WTC11 (cell line): Measurements from ENCODE around the gene RPLP1. TPM values are rescaled to one million over a fixed set of nuclear protein-coding genes. Genes with fewer than 3 reads are reported as not detected.

Source experiments
- ATAC-seq: fragments of 200-7000 bp; cut with Tn5 transposase; 2 replicates; pipeline ENCODE4 v1.10.0; 2021; ENCODE audit warnings: mild to moderate bottlenecking, moderate library complexity
- CTCF ChIA-PET: fragments of 300-600 bp; sonication (Branson Sonifier 250); formaldehyde crosslinking; loops from one replicate; lab custom pipeline; 2021; ENCODE audit warnings: antibody characterized with exemption; lab: Charles Lee
- POLR2A ChIA-PET: fragments of 350-600 bp; sonication (Branson Sonifier 250); formaldehyde crosslinking; loops from one replicate; lab custom pipeline; 2021; ENCODE audit warnings: antibody characterized with exemption; lab: Charles Lee
- DNase-seq: peaks from one replicate; pipeline ENCODE4 v3.0.0; 2021; ENCODE audit warnings: low spot score
- H3K27ac Mint-ChIP-seq: 2 replicates; pipeline ENCODE4 v1.8.0; 2021; ENCODE audit warnings: mixed read lengths
- H3K27me3 Mint-ChIP-seq: 2 replicates; pipeline ENCODE4 v1.8.0; 2021; ENCODE audit warnings: low read depth, mild to moderate bottlenecking, moderate library complexity, mixed read lengths
- H3K36me3 Mint-ChIP-seq: 2 replicates; pipeline ENCODE4 v1.8.0; 2021; ENCODE audit warnings: mixed read lengths
- H3K4me1 Mint-ChIP-seq: 2 replicates; pipeline ENCODE4 v1.8.0; 2022; ENCODE audit warnings: mixed read lengths
- H3K4me3 Mint-ChIP-seq: 2 replicates; pipeline ENCODE4 v1.8.0; 2021; ENCODE audit warnings: mild to moderate bottlenecking, moderate library complexity, mixed read lengths
- H3K9me3 Mint-ChIP-seq: 2 replicates; pipeline ENCODE4 v1.8.0; 2021; ENCODE audit warnings: mixed read lengths
- ATF1 ChIP-seq: sonication (generic); formaldehyde crosslinking; IDR thresholded peaks from 2 replicates; pipeline ENCODE4 v1.8.1; 2023; ENCODE audit warnings: mild to moderate bottlenecking, moderate library complexity, missing genetic modification reagents
- CBFB ChIP-seq: sonication (generic); formaldehyde crosslinking; IDR thresholded peaks from 2 replicates; pipeline ENCODE4 v1.8.1; 2022; ENCODE audit warnings: mild to moderate bottlenecking, low read depth, missing genetic modification reagents
- GABPB1 ChIP-seq: sonication (generic); formaldehyde crosslinking; IDR thresholded peaks from 2 replicates; pipeline ENCODE4 v1.8.1; 2023; ENCODE audit warnings: mild to moderate bottlenecking, missing genetic modification reagents
- MYBL2 ChIP-seq: sonication (generic); formaldehyde crosslinking; IDR thresholded peaks from 2 replicates; pipeline ENCODE4 v1.8.1; 2023; ENCODE audit warnings: mild to moderate bottlenecking, moderate library complexity, missing genetic modification reagents
- NR1H2 ChIP-seq: sonication (generic); formaldehyde crosslinking; IDR thresholded peaks from 2 replicates; pipeline ENCODE4 v1.9.0; 2021; ENCODE audit warnings: mild to moderate bottlenecking, moderate library complexity, missing genetic modification reagents
- OVOL2 ChIP-seq: fragments of 250-450 bp; sonication (Bioruptor Pico); IDR thresholded peaks from 2 replicates; pipeline ENCODE4 v1.9.0; 2021; ENCODE audit warnings: mild to moderate bottlenecking, borderline replicate concordance
- SMAD3 ChIP-seq: sonication (generic); formaldehyde crosslinking; IDR thresholded peaks from 2 replicates; pipeline ENCODE4 v1.8.0; 2022; ENCODE audit warnings: missing genetic modification reagents, mild to moderate bottlenecking, borderline replicate concordance
- SOX15 ChIP-seq: fragments of 250-450 bp; sonication (Bioruptor Pico); IDR thresholded peaks from 2 replicates; pipeline ENCODE4 v1.9.0; 2021; ENCODE audit warnings: mild to moderate bottlenecking
- SP1 ChIP-seq: sonication (generic); formaldehyde crosslinking; conservative IDR thresholded peaks from 2 replicates; pipeline ENCODE4 v1.8.1; 2022; ENCODE audit warnings: missing genetic modification reagents
- TEAD4 ChIP-seq: sonication (generic); formaldehyde crosslinking; IDR thresholded peaks from 2 replicates; pipeline ENCODE4 v1.8.0; 2022; ENCODE audit warnings: mild to moderate bottlenecking, missing genetic modification reagents
- ZNF317 ChIP-seq: sonication (generic); formaldehyde crosslinking; IDR thresholded peaks from 2 replicates; pipeline ENCODE4 v1.8.1; 2023; ENCODE audit warnings: low read depth, mild to moderate bottlenecking, moderate library complexity, missing genetic modification reagents, borderline replicate concordance
- ZNF671 ChIP-seq: fragments of 250-450 bp; sonication (Bioruptor Pico); IDR thresholded peaks from 2 replicates; pipeline ENCODE4 v1.8.0; 2021; ENCODE audit warnings: mild to moderate bottlenecking
- total RNA-seq: library from RNA; stranded (reverse); gene quantifications from 3 replicates; pipeline ENCODE4 v1.2.3, GENCODE V29; 2021
- TF ChIP-seq, protein P1 (sequence below): fragments of 250-450 bp; sonication (Bioruptor Pico); IDR thresholded peaks from 2 replicates; pipeline ENCODE4 v1.9.0; 2021; ENCODE audit warnings: mild to moderate bottlenecking, borderline replicate concordance
- TF ChIP-seq, protein P2 (sequence below): sonication (generic); formaldehyde crosslinking; IDR thresholded peaks from 2 replicates; pipeline ENCODE4 v1.8.1; 2023; ENCODE audit warnings: mild to moderate bottlenecking, moderate library complexity, missing genetic modification reagents
- TF ChIP-seq, protein P3 (sequence below): sonication (generic); formaldehyde crosslinking; IDR thresholded peaks from 2 replicates; pipeline ENCODE4 v1.8.1; 2022; ENCODE audit warnings: mild to moderate bottlenecking, missing genetic modification reagents, moderate library complexity, borderline replicate concordance
- TF ChIP-seq, protein P4 (sequence below): sonication (generic); formaldehyde crosslinking; IDR thresholded peaks from 2 replicates; pipeline ENCODE4 v1.8.0; 2022; ENCODE audit warnings: mild to moderate bottlenecking, missing genetic modification reagents
- TF ChIP-seq, protein P5 (sequence below): sonication (generic); formaldehyde crosslinking; IDR thresholded peaks from 2 replicates; pipeline ENCODE4 v1.8.0; 2022; ENCODE audit warnings: missing genetic modification reagents
- TF ChIP-seq, protein P6 (sequence below): fragments of 250-450 bp; sonication (Bioruptor Pico); IDR thresholded peaks from 2 replicates; pipeline ENCODE4 v2.1.2; 2022; ENCODE audit warnings: mild to moderate bottlenecking, moderate library complexity
- TF ChIP-seq, protein P7 (sequence below): fragments of 250-450 bp; sonication (Bioruptor Pico); IDR thresholded peaks from 2 replicates; pipeline ENCODE4 v1.9.0; 2021; ENCODE audit warnings: mild to moderate bottlenecking

Gene RPLP1
- total RNA-seq, 1 experiment from 2014 or later: 2,441 TPM

GRCh38 chr15:69462493-69463181 lies 10.0 kb downstream of the RPLP1 start:
- peak; percentile 98 for DNase-seq
- Mint-ChIP-seq H3K4me1 (peaks cover 16% of the 10 kb centered on the region), H3K27ac (peak overlapping the region; percentile 96), H3K27me3 (no peaks in the 10 kb centered on the region), H3K36me3 (no peaks in the 10 kb centered on the region; the same call in 1 of the 2 replicates), H3K9me3 (no peaks in the 10 kb centered on the region), H3K4me3 (peak overlapping the region; percentile 75)
- CTCF ChIA-PET: interaction anchor here (0.5 to 2.1 kb wide), 52 partner anchors 9 to 1044 kb away, joined by 3 to 44 read pairs (median 3); partner anchors contain the start of genes GLCE, KIF23 and RPLP1
- peak; percentile 90 for ATAC-seq
- POLR2A ChIA-PET: interaction anchor here (0.6 to 2.1 kb wide), 5 partner anchors 9 to 429 kb away, joined by 3 to 27 read pairs (median 7); partner anchors contain the start of genes KIF23 and RPLP1
- TF ChIP-seq CBFB (no peak), SOX15 (no peak), ATF1 (CRISPR knock-in tag) (no peak), MYBL2 (CRISPR knock-in tag) (peak; percentile 93; the same call in 1 of the 2 replicates), NR1H2 (CRISPR knock-in tag) (no peak), ZNF671 (CRISPR knock-in tag) (no peak), ZNF317 (CRISPR knock-in tag) (no peak), GABPB1 (CRISPR knock-in tag) (peak; percentile 49; the same call in 1 of the 2 replicates), SP1 (peak; percentile 61; the same call in 1 of the 2 replicates), OVOL2 (no peak), SMAD3 (CRISPR knock-in tag) (no peak), TEAD4 (no peak)
- TF ChIP-seq, protein P1, sequence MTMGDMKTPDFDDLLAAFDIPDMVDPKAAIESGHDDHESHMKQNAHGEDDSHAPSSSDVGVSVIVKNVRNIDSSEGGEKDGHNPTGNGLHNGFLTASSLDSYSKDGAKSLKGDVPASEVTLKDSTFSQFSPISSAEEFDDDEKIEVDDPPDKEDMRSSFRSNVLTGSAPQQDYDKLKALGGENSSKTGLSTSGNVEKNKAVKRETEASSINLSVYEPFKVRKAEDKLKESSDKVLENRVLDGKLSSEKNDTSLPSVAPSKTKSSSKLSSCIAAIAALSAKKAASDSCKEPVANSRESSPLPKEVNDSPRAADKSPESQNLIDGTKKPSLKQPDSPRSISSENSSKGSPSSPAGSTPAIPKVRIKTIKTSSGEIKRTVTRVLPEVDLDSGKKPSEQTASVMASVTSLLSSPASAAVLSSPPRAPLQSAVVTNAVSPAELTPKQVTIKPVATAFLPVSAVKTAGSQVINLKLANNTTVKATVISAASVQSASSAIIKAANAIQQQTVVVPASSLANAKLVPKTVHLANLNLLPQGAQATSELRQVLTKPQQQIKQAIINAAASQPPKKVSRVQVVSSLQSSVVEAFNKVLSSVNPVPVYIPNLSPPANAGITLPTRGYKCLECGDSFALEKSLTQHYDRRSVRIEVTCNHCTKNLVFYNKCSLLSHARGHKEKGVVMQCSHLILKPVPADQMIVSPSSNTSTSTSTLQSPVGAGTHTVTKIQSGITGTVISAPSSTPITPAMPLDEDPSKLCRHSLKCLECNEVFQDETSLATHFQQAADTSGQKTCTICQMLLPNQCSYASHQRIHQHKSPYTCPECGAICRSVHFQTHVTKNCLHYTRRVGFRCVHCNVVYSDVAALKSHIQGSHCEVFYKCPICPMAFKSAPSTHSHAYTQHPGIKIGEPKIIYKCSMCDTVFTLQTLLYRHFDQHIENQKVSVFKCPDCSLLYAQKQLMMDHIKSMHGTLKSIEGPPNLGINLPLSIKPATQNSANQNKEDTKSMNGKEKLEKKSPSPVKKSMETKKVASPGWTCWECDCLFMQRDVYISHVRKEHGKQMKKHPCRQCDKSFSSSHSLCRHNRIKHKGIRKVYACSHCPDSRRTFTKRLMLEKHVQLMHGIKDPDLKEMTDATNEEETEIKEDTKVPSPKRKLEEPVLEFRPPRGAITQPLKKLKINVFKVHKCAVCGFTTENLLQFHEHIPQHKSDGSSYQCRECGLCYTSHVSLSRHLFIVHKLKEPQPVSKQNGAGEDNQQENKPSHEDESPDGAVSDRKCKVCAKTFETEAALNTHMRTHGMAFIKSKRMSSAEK: no peak
- TF ChIP-seq, protein P2, sequence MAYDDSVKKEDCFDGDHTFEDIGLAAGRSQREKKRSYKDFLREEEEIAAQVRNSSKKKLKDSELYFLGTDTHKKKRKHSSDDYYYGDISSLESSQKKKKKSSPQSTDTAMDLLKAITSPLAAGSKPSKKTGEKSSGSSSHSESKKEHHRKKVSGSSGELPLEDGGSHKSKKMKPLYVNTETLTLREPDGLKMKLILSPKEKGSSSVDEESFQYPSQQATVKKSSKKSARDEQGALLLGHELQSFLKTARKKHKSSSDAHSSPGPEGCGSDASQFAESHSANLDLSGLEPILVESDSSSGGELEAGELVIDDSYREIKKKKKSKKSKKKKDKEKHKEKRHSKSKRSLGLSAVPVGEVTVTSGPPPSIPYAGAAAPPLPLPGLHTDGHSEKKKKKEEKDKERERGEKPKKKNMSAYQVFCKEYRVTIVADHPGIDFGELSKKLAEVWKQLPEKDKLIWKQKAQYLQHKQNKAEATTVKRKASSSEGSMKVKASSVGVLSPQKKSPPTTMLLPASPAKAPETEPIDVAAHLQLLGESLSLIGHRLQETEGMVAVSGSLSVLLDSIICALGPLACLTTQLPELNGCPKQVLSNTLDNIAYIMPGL: no peak
- TF ChIP-seq, protein P3, sequence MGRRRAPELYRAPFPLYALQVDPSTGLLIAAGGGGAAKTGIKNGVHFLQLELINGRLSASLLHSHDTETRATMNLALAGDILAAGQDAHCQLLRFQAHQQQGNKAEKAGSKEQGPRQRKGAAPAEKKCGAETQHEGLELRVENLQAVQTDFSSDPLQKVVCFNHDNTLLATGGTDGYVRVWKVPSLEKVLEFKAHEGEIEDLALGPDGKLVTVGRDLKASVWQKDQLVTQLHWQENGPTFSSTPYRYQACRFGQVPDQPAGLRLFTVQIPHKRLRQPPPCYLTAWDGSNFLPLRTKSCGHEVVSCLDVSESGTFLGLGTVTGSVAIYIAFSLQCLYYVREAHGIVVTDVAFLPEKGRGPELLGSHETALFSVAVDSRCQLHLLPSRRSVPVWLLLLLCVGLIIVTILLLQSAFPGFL (CRISPR knock-in tag): no peak
- TF ChIP-seq, protein P4, sequence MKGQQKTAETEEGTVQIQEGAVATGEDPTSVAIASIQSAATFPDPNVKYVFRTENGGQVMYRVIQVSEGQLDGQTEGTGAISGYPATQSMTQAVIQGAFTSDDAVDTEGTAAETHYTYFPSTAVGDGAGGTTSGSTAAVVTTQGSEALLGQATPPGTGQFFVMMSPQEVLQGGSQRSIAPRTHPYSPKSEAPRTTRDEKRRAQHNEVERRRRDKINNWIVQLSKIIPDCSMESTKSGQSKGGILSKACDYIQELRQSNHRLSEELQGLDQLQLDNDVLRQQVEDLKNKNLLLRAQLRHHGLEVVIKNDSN (CRISPR knock-in tag): peak; percentile 81
- TF ChIP-seq, protein P5, sequence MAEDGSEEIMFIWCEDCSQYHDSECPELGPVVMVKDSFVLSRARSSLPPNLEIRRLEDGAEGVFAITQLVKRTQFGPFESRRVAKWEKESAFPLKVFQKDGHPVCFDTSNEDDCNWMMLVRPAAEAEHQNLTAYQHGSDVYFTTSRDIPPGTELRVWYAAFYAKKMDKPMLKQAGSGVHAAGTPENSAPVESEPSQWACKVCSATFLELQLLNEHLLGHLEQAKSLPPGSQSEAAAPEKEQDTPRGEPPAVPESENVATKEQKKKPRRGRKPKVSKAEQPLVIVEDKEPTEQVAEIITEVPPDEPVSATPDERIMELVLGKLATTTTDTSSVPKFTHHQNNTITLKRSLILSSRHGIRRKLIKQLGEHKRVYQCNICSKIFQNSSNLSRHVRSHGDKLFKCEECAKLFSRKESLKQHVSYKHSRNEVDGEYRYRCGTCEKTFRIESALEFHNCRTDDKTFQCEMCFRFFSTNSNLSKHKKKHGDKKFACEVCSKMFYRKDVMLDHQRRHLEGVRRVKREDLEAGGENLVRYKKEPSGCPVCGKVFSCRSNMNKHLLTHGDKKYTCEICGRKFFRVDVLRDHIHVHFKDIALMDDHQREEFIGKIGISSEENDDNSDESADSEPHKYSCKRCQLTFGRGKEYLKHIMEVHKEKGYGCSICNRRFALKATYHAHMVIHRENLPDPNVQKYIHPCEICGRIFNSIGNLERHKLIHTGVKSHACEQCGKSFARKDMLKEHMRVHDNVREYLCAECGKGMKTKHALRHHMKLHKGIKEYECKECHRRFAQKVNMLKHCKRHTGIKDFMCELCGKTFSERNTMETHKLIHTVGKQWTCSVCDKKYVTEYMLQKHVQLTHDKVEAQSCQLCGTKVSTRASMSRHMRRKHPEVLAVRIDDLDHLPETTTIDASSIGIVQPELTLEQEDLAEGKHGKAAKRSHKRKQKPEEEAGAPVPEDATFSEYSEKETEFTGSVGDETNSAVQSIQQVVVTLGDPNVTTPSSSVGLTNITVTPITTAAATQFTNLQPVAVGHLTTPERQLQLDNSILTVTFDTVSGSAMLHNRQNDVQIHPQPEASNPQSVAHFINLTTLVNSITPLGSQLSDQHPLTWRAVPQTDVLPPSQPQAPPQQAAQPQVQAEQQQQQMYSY (CRISPR knock-in tag): no peak
- TF ChIP-seq, protein P6, sequence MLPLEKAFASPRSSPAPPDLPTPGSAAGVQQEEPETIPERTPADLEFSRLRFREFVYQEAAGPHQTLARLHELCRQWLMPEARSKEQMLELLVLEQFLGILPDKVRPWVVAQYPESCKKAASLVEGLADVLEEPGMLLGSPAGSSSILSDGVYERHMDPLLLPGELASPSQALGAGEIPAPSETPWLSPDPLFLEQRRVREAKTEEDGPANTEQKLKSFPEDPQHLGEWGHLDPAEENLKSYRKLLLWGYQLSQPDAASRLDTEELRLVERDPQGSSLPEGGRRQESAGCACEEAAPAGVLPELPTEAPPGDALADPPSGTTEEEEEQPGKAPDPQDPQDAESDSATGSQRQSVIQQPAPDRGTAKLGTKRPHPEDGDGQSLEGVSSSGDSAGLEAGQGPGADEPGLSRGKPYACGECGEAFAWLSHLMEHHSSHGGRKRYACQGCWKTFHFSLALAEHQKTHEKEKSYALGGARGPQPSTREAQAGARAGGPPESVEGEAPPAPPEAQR (CRISPR knock-in tag): no peak
- TF ChIP-seq, protein P7, sequence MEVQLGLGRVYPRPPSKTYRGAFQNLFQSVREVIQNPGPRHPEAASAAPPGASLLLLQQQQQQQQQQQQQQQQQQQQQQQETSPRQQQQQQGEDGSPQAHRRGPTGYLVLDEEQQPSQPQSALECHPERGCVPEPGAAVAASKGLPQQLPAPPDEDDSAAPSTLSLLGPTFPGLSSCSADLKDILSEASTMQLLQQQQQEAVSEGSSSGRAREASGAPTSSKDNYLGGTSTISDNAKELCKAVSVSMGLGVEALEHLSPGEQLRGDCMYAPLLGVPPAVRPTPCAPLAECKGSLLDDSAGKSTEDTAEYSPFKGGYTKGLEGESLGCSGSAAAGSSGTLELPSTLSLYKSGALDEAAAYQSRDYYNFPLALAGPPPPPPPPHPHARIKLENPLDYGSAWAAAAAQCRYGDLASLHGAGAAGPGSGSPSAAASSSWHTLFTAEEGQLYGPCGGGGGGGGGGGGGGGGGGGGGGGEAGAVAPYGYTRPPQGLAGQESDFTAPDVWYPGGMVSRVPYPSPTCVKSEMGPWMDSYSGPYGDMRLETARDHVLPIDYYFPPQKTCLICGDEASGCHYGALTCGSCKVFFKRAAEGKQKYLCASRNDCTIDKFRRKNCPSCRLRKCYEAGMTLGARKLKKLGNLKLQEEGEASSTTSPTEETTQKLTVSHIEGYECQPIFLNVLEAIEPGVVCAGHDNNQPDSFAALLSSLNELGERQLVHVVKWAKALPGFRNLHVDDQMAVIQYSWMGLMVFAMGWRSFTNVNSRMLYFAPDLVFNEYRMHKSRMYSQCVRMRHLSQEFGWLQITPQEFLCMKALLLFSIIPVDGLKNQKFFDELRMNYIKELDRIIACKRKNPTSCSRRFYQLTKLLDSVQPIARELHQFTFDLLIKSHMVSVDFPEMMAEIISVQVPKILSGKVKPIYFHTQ (CRISPR knock-in tag): no peak
